Mesothelial cell of epicardium (in vitro differentiated cells): ENCODE data around the gene IFT20. TPM values are rescaled to one million over a fixed set of nuclear protein-coding genes. Genes with fewer than 3 reads are reported as not detected.

ENCODE experiments used
- DNase-seq, 2 experiments: peaks; one replicate each; pipeline ENCODE4 v3.0.0; 2021; ENCODE audit warnings: low spot score in 2 of 2; ENCODE audit not compliant: unreplicated experiment in 2 of 2
- H3K27ac Mint-ChIP-seq: 2 replicates; pipeline ENCODE4 v1.8.0; 2021; ENCODE audit warnings: mixed read lengths
- H3K27me3 Mint-ChIP-seq: 2 replicates; pipeline ENCODE4 v1.8.0; 2021; ENCODE audit warnings: low read depth, mixed read lengths
- H3K36me3 Mint-ChIP-seq: 2 replicates; pipeline ENCODE4 v1.8.0; 2021; ENCODE audit warnings: mixed read lengths
- H3K4me1 Mint-ChIP-seq: 2 replicates; pipeline ENCODE4 v1.8.0; 2021; ENCODE audit warnings: mixed read lengths
- H3K4me3 Mint-ChIP-seq: 2 replicates; pipeline ENCODE4 v1.8.0; 2021; ENCODE audit warnings: mild to moderate bottlenecking, moderate library complexity, mixed read lengths
- H3K9me3 Mint-ChIP-seq: 2 replicates; pipeline ENCODE4 v1.8.0; 2021; ENCODE audit warnings: mixed read lengths
- total RNA-seq: library from RNA; stranded (reverse); gene quantifications from 3 replicates; pipeline ENCODE4 v1.2.1, GENCODE V29; 2021
- TF ChIP-seq, protein P1 (sequence below): fragments of 200-600 bp; sonication (generic); IDR thresholded peaks from one replicate; pipeline ENCODE4 v1.5.0; 2021; ENCODE audit warnings: antibody characterized with exemption; ENCODE audit not compliant: unreplicated experiment

IFT20 gene
- total RNA-seq, 1 donor from 2014 or later, result 40.2 TPM

DNA sequence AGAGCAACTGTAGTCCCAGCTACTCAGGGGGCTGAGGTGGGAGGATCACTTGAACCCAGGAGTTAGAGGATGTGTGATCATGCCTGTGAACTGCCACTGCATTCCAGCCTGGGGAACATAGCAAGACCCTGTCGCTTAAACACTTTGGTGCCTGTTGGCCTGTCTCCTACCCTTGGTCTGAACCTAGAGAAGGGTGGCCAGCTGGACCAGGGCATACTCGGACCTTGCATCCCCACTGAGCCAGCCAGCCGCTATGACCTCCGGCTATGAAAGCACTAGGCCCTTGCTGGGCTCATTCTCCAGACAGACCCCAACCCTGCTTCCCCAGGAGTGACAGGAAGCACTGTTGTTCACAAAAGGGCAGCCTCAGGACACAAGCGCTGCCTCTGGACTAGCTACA, 4.6 kb downstream of the IFT20 start:
- H3K4me1 Mint-ChIP-seq, result peaks cover 14% of the 10 kb centered on the region
- no peak for DNase-seq

DNA sequence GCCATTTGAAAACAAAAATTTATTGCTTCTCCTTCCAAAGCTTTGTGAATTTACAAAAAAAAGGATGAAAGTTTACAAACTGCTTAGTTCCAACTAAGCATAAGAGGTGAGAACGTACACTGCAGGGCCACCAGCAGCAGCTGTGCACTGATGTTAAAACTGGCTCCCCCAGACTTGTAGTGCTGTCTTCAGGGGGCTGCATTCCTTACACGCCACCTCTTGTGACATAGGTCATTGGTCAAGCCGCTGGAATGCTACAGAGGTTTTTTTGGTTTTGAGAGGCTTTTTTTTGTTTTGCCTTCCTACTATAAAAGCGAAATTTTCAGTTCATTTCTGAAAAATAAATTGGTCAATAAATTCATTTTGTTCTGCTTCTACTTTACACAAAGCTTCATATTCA, 6.9 kb downstream of the IFT20 start:
- H3K9me3 Mint-ChIP-seq, result no peaks in the 10 kb centered on the region

More for the DNA sequence above, 4.6 kb downstream of the IFT20 start:
- H3K27me3 Mint-ChIP-seq, result no peaks in the 10 kb centered on the region
- peaks cover 10% of the 10 kb centered on the region for H3K36me3 Mint-ChIP-seq
- no peak overlapping the region for H3K27ac Mint-ChIP-seq
- H3K9me3 Mint-ChIP-seq, result no peaks in the 10 kb centered on the region
- no peak overlapping the region for H3K4me3 Mint-ChIP-seq
- TF ChIP-seq, protein P1, sequence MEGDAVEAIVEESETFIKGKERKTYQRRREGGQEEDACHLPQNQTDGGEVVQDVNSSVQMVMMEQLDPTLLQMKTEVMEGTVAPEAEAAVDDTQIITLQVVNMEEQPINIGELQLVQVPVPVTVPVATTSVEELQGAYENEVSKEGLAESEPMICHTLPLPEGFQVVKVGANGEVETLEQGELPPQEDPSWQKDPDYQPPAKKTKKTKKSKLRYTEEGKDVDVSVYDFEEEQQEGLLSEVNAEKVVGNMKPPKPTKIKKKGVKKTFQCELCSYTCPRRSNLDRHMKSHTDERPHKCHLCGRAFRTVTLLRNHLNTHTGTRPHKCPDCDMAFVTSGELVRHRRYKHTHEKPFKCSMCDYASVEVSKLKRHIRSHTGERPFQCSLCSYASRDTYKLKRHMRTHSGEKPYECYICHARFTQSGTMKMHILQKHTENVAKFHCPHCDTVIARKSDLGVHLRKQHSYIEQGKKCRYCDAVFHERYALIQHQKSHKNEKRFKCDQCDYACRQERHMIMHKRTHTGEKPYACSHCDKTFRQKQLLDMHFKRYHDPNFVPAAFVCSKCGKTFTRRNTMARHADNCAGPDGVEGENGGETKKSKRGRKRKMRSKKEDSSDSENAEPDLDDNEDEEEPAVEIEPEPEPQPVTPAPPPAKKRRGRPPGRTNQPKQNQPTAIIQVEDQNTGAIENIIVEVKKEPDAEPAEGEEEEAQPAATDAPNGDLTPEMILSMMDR, result no peak

DNA sequence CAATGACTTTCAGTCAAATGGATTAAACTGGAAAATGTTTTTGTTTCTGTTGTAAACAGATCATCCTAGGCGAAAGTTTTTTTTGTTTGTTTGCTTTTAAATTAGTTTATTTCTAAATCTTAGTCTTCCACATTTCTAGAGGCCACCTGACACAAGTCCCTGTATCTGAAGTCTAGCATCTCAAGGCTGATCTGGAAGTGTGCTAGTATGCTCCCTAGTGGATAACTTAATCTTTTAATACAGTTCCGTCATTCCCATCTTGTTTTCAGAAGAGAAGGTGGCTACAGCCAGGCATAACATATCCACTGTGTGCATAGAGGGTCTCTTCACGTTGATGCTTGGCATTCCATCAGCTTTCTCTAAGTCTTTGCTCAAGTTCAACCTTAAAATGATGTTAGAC, 7.6 kb downstream of the IFT20 start:
- TF ChIP-seq, protein P1, result no peak
- H3K27ac Mint-ChIP-seq, result peak overlapping the region; percentile 27
- no peaks in the 10 kb centered on the region for H3K27me3 Mint-ChIP-seq

More for the DNA sequence above, 6.9 kb downstream of the IFT20 start:
- no peak overlapping the region for H3K4me3 Mint-ChIP-seq
- H3K27ac Mint-ChIP-seq, result peak overlapping the region; percentile 30
- DNase-seq, result no peak
- H3K36me3 Mint-ChIP-seq, result peaks cover 10% of the 10 kb centered on the region
- peaks cover 2% of the 10 kb centered on the region for H3K4me1 Mint-ChIP-seq
- no peaks in the 10 kb centered on the region for H3K27me3 Mint-ChIP-seq
- TF ChIP-seq, protein P1, result no peak

DNA sequence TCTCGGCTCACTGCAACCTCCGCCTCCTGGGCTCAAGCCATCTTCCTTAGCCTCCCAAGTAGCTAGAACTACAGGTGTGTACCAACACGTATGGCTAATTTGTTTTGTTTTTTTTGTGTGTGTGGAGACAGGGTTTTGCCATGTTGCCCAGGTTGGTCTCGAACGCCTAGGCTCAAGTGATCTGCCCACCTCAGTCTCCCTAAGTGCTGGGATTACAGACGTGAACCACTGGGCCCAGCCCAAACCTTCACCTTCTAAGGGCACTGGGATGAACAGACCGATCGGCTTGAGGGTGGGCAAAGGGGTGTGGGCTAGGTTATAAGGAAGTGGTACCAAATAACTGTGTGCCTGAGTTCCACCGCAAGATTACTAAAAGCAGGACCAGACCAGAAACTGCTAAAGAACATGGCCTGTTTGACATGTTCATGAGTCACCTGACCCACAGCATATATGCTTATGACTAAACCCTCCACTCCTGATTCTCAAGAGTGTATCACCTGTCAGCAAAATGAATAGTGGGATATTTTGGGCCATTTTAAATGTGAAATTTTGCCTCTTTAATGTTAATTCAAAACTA, 8.2 kb downstream of the IFT20 start:
- Mint-ChIP-seq H3K36me3 (peaks cover 10% of the 10 kb centered on the region), H3K27me3 (no peaks in the 10 kb centered on the region), H3K4me3 (no peak overlapping the region), H3K27ac (no peak overlapping the region), H3K9me3 (no peaks in the 10 kb centered on the region), H3K4me1 (peaks cover 2% of the 10 kb centered on the region)
- TF ChIP-seq, protein P1, result no peak
- peak in 1 of 2 experiments; percentile 6 for DNase-seq

More for the DNA sequence above, 7.6 kb downstream of the IFT20 start:
- Mint-ChIP-seq H3K9me3 (no peaks in the 10 kb centered on the region), H3K36me3 (peaks cover 10% of the 10 kb centered on the region), H3K4me3 (no peak overlapping the region), H3K4me1 (peaks cover 2% of the 10 kb centered on the region)
- DNase-seq, result no peak

GRCh38 chr17:28326114-28326513, 9.2 kb downstream of the IFT20 start:
- TF ChIP-seq, protein P1, result no peak

More at GRCh38 chr17:28326114-28326513, 9.2 kb downstream of the IFT20 start:
- H3K4me1 Mint-ChIP-seq, result peaks cover 8% of the 10 kb centered on the region
- no peak overlapping the region for H3K4me3 Mint-ChIP-seq
- no peaks in the 10 kb centered on the region for H3K9me3 Mint-ChIP-seq
- H3K27ac Mint-ChIP-seq, result no peak overlapping the region
- DNase-seq, result peak in 1 of 2 experiments; percentile 25
- peaks cover 10% of the 10 kb centered on the region for H3K36me3 Mint-ChIP-seq
- H3K27me3 Mint-ChIP-seq, result no peaks in the 10 kb centered on the region
